K562 treated with DMSO at 1 percent for 12 hours (cell line): ENCODE measurements around the gene SIRT1. TPM values are rescaled to one million over a fixed set of nuclear protein-coding genes. Genes with fewer than 3 reads are reported as not detected.

ENCODE experiments used
- total RNA-seq: library from RNA; unstranded; fragments of 300-600 nt; gene quantifications from 2 replicates; pipeline ENCODE4 v1.2.3, GENCODE V29; 2022; ENCODE audit not compliant: insufficient read depth

Gene SIRT1
- 7.5 and 21.7 TPM in 2 replicates for total RNA-seq

GRCh38 chr10:67884313-67884841, at the start of gene SIRT1:
Gene SIRT1, plus strand, starts transcription at chr10:67884656. Its CDS starts 66 bp downstream, at chr10:67884722.

DNA sequence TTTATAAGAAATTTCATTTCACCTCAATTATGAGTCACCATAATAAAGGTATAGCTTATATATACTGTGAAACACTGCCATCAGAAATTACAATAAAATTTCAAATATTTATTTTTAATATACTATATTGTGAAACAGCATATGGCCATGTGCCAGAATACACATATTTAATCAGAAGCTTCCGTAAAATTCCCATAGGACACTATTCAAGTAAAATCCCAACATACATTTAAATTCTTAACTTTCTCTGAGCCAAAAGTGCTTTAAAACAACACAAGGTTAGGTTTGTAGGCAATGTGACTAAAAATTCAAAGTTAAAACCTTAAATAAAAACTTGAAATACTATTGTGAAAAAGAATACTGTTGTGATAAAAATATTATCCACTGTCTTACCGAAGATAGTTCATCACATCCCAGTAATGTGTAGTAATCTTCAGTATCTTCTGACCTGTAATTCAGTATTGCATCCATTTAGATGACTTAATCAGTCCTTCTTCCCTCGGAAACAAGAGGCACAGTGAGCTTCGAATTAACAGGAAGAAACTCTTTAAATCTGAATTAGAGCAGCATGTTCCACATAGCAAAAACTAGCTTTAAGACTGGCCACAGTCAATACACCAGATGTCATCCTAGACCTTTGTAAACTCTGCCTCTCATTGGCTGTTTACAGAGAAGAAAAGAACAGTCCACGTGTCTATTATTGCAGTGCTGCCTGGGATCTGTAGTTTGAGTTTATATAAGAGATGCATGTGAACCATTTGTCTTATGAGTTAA, 46.7 kb upstream of the SIRT1 start, which contains the start of gene DNAJC12:
DNAJC12 (minus strand) TSS at position 648 of the 774 bp plus-strand sequence; CDS start at position 471, 177 bp downstream.

Other genes with a start within 250 kb of the SIRT1 start
- gene CTNNA3, start 188.5 kb upstream of the SIRT1 start, total RNA-seq: not detected in 2 replicates
- gene DNAJC12, start 46.5 kb upstream of the SIRT1 start, total RNA-seq: 49.1 and 51.0 TPM in 2 replicates
- gene HERC4, start 190.6 kb downstream of the SIRT1 start, total RNA-seq: 10.6 and 29.7 TPM in 2 replicates
- gene MYPN, start 224.8 kb downstream of the SIRT1 start, total RNA-seq: not detected in 2 replicates